ENCODE data around the gene IFIT1. TPM values are rescaled to one million over a fixed set of nuclear protein-coding genes. Genes with fewer than 3 reads are reported as not detected.

Gene IFIT1
- total and polyA plus RNA-seq, 2 donors from 2014 or later, result 16.9 to 40.9 TPM

DNA sequence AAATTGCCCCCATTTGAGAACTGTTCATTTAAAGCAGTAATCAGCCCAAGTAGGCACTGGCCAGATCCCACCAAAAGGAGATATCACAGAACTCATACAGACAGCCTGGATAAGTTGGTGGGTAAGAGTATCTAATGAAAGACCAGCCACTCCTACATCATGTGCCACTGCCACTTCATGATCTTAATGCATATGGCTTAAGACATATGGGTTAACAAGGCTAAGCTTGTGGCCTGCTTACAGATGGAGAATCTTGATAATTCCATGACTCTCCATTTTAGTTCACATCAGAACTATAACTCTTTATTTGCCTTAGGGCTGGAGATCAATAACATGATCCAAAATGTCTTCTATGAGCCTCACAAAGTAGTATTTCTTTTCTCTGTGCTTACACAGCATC lies 21.3 kb upstream of the IFIT1 start:
- peaks cover 0 to 39% (median 22%) of the 10 kb centered on the region in 3 donors for H3K4me1 ChIP-seq (ENCODE audit: control insufficient read depth in 2 of 3, insufficient read depth in 2 of 3, low read depth in 1 of 3, low read length in 3 of 3)
- no peak for FAIRE-seq
- H3K9me3 ChIP-seq (ENCODE audit: control insufficient read depth in 2 of 3, insufficient read depth in 1 of 3, low read length in 3 of 3), result no peaks in the 10 kb centered on the region
- no peak for DNase-seq
- TF ChIP-seq, protein P1, sequence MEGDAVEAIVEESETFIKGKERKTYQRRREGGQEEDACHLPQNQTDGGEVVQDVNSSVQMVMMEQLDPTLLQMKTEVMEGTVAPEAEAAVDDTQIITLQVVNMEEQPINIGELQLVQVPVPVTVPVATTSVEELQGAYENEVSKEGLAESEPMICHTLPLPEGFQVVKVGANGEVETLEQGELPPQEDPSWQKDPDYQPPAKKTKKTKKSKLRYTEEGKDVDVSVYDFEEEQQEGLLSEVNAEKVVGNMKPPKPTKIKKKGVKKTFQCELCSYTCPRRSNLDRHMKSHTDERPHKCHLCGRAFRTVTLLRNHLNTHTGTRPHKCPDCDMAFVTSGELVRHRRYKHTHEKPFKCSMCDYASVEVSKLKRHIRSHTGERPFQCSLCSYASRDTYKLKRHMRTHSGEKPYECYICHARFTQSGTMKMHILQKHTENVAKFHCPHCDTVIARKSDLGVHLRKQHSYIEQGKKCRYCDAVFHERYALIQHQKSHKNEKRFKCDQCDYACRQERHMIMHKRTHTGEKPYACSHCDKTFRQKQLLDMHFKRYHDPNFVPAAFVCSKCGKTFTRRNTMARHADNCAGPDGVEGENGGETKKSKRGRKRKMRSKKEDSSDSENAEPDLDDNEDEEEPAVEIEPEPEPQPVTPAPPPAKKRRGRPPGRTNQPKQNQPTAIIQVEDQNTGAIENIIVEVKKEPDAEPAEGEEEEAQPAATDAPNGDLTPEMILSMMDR (IDR thresholded peaks at IDR 0.05; ENCODE audit: borderline replicate concordance, extremely low read depth, insufficient read depth), result no peak
- no peak overlapping the region for H3K4me3 ChIP-seq (ENCODE audit: low read length in 3 of 3)
- no peaks in the 10 kb centered on the region for H3K27me3 ChIP-seq (ENCODE audit: control insufficient read depth, insufficient read depth, low read length)
- H3K36me3 ChIP-seq (ENCODE audit: control insufficient read depth in 2 of 3, insufficient read depth in 3 of 3, low read length in 3 of 3), result no peaks in the 10 kb centered on the region
- no peak overlapping the region for H3K9ac ChIP-seq (ENCODE audit: low read length in 3 of 3)
- no peak overlapping the region for H3K27ac ChIP-seq (ENCODE audit: low read depth in 2 of 2, low read length in 2 of 2)
- intact Hi-C loops (cut with DNase I), result no loop called here

DNA sequence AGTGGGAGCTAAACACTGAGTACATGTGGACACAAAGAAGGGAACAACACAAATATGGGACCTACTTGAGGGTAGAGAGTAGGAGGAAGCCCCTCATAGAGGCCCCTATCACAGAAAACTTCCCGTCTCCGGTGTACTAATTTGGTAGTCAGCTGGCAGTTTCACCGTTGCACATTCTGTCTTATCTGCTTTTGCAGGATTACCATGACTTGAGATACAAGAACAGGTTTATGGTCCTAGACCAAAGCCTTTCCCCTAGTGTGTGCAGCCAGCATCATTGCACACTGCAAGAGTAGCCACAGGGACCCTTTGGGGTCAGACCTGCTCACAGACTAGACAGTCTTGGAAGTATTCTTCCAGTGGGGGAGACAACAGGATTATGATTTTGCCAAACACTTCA lies 20.4 kb upstream of the IFIT1 start:
- TF ChIP-seq, protein P1 (IDR thresholded peaks at IDR 0.05; ENCODE audit: borderline replicate concordance, extremely low read depth, insufficient read depth), result no peak
- Histone ChIP-seq H3K9me3 (ENCODE audit: control insufficient read depth in 2 of 3, insufficient read depth in 1 of 3, low read length in 3 of 3) (no peaks in the 10 kb centered on the region), H3K27me3 (ENCODE audit: control insufficient read depth, insufficient read depth, low read length) (no peaks in the 10 kb centered on the region), H3K27ac (ENCODE audit: low read depth in 2 of 2, low read length in 2 of 2) (no peak overlapping the region), H3K9ac (ENCODE audit: low read length in 3 of 3) (no peak overlapping the region), H3K4me3 (ENCODE audit: low read length in 3 of 3) (no peak overlapping the region), H3K4me1 (ENCODE audit: control insufficient read depth in 2 of 3, insufficient read depth in 2 of 3, low read depth in 1 of 3, low read length in 3 of 3) (peaks cover 0 to 39% (median 22%) of the 10 kb centered on the region in 3 donors), H3K36me3 (ENCODE audit: control insufficient read depth in 2 of 3, insufficient read depth in 3 of 3, low read length in 3 of 3) (no peaks in the 10 kb centered on the region)
- DNase-seq, result no peak
- intact Hi-C loops (cut with DNase I), result no loop called here
- no peak for FAIRE-seq

GRCh38 chr10:89373916-89374711 lies 18.3 kb upstream of the IFIT1 start:
- H3K9me3 ChIP-seq (ENCODE audit: control insufficient read depth in 2 of 3, insufficient read depth in 1 of 3, low read length in 3 of 3), result no peaks in the 10 kb centered on the region
- peak overlapping the region in 2 of 3 donors; percentile 13 to 72 for H3K9ac ChIP-seq (ENCODE audit: low read length in 3 of 3)
- peak in 3 of 5 donors; percentile 51 to 87 (median 84) for DNase-seq
- TF ChIP-seq, protein P1 (IDR thresholded peaks at IDR 0.05; ENCODE audit: borderline replicate concordance, extremely low read depth, insufficient read depth), result no peak
- H3K27ac ChIP-seq (ENCODE audit: low read depth in 2 of 2, low read length in 2 of 2), result peak overlapping the region; percentile 92 to 96
- H3K36me3 ChIP-seq (ENCODE audit: control insufficient read depth in 2 of 3, insufficient read depth in 3 of 3, low read length in 3 of 3), result no peaks in the 10 kb centered on the region
- peak overlapping the region in 1 of 3 donors; percentile 24 for H3K4me3 ChIP-seq (ENCODE audit: low read length in 3 of 3)
- H3K4me1 ChIP-seq (ENCODE audit: control insufficient read depth in 2 of 3, insufficient read depth in 2 of 3, low read depth in 1 of 3, low read length in 3 of 3), result peaks cover 0 to 22% (median 18%) of the 10 kb centered on the region in 3 donors
- intact Hi-C loops (cut with DNase I), result no loop called here
- peak; percentile 96 for FAIRE-seq
- no peaks in the 10 kb centered on the region for H3K27me3 ChIP-seq (ENCODE audit: control insufficient read depth, insufficient read depth, low read length)

All from kidney (tissue), 14 donors.